Measurements from ENCODE around the gene STXBP4.

Gene STXBP4

DNA sequence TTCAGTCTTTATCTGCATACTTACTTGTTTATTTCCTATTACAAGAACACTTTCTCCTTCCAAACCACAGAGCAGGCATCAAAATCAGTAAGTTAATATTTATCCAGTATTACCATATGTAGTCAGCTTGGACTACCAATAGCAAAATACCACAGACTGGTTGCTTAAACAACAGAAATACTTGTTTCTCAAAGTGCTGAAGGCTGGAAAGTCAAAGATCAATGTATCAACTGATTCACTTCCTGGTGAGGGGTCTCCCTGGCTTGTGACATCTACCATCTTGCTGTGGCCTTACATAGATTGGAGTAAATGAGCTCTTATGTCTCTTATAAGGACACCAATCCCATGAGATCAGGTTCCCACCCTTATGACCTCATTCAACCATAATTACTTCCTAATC lies 2.6 kb downstream of the STXBP4 start:
- DNase-seq = no peak

DNA sequence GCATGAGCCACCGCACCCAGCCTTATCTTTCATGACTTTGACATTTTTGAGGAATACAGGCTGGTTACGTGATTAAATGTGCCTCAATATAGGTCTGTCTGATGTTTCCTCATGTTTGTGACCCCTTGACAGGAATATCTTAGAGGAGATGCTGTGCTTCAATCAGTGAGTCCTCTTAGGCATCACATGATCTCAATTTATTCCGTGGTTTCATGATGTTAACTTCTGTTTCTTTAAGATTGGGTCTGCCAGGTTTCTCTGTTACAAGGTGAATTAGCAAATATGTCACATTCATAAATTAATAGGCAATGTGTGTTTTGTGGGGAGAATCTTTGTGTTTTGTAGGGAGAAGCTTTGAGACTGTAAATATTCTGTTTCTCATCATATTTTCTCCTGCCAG lies 3.3 kb downstream of the STXBP4 start:
- DNase-seq = no peak

DNA sequence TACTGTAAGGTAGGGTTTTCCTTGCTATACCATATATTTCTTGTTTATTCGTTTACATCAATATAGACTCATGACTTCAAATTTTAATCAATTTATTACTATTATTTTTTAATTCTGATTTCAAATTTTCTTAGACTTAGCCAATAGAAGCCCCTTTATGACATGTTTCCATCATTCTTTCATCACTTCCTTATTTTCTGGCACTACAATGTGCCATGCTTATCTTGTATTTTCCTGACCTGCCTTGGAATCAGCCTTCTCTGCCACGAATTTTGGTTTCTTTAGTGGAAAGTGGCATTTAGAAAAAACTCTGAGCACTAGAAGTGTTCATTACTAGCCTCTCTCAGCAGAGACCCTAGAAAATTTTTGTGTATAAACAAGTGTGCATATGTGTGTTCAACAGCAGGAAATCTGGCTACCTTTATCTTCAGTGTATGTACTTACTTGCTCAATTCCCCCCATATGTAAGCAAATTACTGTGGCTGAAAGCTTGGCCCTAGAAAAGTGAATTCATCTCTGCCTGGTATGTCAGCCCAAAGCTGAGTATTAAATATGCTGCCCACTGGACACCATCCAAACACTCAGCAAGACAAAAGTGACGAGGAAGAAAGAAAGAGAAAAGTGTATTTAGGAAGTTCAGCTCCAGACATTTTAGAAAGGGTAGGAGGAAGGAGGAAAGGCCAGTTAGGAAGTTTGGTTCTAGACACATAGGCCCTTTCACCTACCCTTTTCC lies 4.0 kb downstream of the STXBP4 start:
- no peak for DNase-seq

DNA sequence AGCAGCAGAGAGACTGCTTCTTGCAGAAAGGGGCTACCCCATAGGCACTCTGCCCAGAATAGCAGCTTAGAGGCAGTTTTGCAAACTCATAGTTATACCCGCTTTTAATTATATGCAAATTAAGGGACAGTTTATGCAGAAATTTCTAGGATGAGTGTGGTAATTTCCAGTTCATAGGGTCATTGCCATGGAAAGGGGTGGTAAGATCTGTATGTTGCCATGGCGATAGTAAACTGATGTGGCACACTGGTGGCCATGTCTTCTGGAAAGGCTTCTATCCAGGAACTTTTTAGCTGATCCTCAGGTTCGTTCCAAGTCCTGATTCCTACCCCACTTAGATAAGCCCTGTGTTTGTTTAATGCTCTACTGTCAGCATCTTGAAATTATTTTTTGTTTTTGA lies 6.2 kb downstream of the STXBP4 start:
- DNase-seq = no peak

DNA sequence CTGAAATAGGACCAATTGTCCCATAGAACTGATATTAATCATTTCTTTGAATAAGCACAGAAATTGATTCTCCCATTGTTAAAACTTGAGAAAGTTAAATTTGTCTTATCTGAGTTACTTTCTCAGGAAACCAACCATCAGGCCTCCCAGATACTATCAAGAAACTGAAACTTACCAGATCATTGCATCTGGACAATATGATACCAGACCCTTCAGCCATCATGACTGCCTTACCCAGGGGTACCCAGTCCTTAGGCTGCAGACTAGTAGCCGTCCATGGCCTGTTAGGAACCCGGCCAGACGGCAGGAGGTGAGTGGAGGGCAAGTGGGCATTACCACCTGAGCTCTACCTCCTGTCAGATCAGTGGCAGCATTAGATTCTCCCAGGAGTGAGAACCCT lies 7.8 kb downstream of the STXBP4 start:
- DNase-seq = no peak

DNA sequence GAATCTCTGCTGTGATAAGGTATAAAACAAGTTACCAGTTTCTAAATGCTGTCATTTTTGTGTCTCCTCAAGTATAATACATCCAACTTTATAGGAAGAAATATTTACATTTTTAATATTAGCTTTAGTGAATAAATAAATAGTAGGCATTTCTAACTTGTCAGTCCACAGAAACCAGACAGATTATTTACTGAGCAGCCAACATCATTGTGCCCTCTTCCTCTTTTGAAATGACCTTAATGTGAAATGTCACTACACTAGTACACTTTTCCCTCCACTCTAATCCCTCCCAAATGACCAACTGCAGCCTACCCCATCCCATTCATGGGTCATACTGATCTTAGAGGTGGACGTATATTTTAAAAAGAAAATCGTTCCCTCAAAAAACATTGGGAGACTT lies 9.2 kb downstream of the STXBP4 start:
- no peak for DNase-seq

DNA sequence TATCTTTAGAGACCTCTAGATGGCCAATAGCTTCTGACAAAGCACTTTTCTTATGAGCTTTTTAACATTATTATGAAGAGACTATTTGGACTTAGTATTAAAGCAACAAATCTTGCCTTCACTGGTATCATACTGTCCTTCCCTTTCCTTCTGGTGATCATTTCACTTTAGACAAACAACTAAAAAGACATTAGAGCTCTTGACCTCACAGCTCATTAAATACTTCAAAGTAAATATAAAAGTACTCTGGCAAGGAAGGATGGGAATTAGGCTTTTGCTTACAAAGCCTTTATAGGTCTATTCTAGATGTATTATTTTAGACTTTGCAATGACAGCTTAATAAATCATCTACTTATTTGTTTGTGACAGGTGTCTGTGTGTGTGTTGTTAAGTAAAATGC lies 11.1 kb downstream of the STXBP4 start:
- DNase-seq = no peak

DNA sequence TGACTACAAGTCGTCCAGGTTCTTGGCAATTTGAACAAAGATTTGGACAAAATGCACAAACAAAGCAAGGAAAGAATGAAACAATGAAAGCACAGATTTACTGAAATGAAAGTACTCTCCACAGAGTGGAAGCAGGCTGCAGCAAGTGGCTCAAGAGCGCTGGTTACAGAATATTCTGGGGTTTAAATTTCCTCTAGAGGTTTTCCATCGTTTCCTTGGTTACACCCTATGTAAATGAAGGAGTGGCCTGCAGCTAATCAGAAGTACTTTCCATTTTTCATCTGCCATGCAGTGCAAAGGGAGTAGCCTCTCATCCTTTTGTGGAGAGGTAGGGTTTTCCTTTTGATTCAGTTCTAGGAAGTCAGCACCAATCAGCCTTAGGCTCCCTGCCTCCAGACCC lies 11.8 kb downstream of the STXBP4 start:
- no peak for DNase-seq

DNA sequence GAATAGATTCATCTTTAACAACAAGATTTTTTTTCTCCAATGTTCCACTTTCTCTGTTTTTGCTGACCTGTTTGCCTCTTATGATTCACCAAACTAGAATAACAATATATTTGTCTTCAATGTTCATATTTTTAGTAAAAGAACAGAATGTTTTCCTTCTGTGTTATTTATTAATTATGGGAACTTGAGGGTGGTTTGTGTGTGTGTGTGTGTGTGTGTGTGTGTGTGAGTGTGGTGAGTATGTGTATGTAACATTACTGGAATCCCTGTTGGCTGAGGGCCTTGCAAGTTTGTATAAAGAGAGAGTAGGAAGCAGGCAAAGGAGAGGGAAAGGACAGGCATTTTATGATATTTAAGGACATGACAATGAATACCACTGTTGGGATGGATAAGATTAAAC lies 13.8 kb downstream of the STXBP4 start:
- no peak for DNase-seq

DNA sequence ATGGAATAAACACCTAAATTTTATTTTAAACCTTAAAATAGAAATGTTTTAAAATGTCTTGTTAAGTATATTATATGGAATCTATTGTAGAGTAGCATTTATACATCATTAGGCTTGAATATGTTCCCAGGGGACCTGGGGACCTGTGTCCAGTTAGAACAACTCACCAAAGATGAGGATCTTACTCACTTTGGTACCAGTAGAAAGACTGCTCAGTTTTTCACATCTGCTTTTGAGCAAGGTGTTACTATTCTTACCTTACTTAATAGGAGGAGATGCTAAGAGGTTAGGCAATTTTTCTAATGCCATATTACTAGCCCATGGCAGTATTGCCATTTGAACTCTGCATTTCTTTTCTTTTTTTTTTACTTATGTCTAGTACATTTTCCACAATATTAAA lies 14.7 kb downstream of the STXBP4 start:
- DNase-seq = no peak

DNA sequence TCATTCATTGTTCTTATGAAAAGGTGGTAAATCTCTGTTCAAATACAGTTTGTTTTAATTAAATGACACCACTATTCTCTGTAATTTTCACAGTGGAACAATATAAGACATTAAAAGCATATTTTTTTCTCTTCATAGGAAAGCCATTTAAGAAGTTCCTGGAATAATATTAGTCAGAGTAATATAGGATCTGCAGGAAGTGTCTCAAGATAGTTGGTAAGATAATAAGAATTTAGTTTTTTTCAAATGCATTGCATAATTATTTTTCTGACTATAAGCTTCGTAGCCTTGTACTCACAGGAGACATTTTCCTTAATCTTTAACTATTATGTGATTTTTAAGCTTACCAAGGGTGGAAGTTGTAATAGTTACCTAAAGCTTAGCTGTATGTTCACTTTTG lies 16.9 kb downstream of the STXBP4 start:
- no peak for DNase-seq

DNA sequence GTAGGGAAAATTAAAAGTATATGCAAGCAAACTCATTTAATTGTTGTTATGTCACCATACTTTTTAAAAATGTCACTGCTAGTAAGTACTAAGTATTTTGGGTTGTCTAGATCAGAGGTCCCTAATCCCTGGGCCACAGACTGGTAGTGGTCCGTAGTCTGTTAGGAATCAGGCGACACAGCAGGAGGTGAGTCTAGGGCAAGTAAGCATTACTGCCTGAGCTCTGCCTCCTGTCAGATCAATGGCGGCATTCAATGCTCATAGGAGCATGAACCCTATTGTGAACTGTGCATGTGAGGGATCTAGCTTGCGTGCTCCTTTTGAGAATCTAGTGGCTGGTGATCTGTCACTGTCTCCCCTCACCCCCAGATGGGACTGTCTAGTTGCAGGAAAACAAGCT lies 21.6 kb downstream of the STXBP4 start:
- DNase-seq = no peak

DNA sequence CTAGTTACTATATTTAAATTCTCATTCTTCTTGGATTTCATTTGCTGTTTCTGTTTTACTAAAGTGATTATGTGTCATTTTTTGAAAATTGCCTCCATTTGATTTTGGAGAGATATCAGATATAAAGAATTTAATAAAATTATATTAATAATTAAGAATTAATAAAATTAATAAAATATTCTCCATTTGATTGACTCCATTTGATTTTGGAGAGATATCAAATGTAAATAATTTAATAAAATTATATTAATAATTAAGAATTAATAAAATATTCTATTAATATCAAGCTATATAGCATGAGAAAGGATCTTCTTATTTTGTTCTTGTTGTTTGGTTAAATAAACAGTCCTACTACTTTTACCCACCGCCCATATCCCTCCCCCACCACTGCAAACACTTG lies 23.0 kb downstream of the STXBP4 start:
- no peak for DNase-seq

DNA sequence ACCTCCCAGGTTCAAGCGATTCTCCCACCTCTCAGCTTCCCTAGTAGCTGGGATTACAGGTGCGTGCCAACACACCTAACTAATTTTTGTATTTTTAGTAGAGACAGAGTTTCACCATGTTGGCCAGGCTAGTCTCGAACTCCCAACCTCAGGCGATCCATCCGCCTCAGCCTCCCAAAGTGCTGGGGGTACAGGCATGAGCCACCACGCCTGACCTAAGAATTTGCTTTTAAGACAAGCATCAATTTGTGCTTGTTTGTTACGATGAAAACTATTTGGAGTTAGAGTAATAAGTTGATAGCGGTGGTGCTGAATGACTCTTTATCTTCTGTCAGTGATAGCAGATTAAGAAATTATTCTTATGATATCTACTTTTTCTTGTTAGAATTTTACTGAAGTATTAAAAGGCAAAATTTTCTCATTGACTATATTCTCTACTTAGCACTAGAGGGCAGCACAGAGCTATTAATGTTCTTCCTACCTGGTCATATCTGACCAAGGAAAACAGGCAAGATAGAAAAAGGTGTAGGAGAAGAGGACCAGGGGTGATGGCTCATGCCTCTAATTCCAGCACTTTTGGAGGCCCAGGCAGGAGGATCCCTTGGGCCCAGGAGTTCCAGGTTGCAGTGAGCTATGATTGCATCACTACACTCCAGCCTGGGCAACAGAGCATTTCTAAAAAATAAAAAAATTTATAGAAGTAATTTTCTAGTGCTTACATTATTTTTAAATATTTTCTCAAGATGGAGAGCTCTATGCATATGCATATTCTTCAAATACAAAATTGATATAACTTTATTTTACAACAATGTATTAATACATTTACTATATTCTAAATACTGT lies 24.5 kb downstream of the STXBP4 start:
- peak; percentile 36 to 70 for DNase-seq

DNA sequence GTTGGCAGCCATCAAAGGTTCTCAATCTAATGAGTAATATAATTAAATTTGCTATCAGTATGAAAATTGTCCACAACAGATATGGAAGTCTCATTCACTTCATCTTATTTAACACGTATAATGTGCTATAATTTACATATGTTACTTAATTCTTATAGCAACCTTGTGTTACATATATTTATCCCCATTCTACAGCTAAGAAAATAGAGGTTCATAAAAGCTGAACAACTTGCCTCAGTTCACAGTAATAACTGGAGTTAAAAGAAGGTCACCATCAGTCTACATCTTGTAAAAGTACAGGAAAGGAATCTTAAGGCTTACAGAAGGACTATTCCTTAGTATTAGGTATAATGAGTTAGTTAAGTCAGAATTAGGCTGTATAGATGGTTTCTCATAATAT lies 27.9 kb downstream of the STXBP4 start:
- no peak for DNase-seq

DNA sequence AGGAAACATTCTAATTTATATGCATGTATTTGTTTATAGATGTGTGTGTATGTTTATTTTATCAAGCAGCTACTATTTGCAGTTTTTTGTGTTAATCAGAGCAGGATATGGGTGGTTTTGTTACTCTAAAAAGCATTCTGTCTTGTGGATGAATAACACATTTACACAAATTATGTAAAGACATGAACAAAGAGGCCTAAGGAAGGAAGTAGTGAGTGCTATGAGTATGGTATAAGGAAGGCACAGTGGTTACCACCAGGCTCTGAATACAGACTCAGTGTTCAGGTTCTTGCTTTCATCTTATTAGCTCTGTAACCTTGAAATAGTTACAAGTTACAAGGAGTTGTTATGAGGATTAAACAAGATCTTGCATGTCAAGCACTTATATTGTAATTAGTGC lies 33.9 kb downstream of the STXBP4 start:
- no peak for DNase-seq

DNA sequence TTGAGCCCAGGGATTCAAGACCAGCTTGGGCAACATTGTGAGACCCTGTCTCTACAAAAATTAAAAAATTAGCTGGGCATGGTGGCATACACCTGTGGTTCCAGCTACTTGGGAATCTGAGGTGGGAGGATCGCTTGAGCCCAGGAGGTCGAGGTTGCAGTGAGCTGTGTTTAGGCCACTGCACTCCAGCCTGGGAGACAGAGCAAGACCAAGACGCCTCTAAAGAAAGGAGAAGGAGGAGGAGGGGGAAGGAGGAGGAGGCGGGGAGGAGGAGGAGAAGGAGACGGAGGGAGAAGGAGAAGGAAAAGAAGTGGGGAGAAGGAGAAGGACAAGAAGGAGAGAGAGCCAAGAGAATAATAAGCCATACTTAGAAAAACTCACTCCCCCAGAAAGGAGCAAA lies 35.9 kb downstream of the STXBP4 start:
- DNase-seq = no peak

DNA sequence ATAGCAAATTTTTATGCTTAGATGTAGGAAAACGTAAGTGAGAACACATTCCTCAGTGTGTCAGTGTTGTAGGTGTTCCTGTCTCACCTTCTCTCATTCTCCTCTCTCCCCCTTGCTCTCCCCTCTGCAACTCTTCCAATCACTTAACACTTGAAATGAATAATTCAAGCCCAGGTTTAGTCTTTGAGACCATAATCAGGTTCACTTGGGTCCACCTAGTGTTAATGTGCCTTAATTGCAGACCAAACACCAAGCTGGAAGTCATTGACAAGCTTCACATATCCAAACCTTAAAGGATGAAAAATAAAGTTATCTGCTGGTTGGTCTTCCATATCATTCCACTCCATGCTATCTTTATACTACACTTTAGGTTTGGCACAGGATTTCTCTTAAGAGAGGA lies 37.0 kb downstream of the STXBP4 start:
- peak; percentile 14 to 15 for DNase-seq

DNA sequence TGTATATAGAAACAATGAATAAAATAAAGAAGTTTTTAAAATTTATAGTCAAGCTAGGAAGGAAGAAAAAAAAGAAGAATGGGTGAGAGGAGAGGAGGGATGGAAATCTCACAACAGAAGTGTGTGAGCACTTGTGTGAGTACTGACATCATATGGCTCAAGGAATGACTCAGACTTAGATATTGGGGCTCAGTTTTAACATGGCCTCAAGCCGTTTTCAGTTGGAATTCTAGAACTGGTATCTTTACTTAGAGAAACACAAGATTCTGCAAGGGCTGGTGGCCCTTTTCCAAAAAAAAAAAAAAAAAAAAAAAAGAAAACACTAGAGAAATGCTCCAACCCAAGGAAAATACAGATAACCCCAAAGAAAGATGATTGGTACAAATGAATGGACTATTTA lies 55.1 kb downstream of the STXBP4 start:
- DNase-seq = no peak

DNA sequence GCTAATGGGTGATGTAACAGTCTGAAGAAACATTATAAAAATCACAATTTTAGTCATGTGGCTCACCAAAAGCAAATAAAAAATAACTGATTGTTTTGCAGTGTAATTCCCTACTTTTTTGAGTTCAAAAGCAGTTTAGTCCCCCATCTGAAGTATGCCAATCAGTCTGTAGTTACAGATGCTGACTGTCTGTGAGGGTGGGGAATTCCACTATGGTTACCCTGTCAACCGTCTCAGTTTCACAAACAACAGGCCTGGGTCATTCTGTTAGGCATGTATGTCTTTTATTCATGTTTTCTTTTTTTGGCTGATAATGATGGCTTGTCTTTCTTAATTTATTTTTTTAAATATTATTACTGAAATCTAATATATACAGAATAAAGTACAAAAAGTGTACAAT lies 69.3 kb downstream of the STXBP4 start:
- DNase-seq = no peak

DNA sequence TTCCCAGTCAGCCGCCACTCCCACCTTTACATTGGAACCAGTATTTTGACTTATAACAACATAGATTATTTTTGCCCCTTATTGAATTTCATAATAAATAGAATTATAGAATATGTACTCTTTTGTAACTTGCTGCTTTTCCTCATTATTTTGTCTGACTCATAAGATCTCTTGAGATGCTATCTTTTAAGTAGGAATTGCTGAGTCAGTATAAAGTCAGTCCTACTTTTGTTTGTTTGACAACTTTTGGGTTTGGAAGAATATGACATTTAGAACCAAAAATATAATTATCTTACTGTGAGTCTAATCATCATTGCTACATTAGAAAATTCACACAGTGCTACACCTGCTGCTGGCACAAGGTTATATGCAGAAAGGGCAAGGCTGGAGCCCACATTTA lies 69.7 kb downstream of the STXBP4 start:
- DNase-seq = no peak

DNA sequence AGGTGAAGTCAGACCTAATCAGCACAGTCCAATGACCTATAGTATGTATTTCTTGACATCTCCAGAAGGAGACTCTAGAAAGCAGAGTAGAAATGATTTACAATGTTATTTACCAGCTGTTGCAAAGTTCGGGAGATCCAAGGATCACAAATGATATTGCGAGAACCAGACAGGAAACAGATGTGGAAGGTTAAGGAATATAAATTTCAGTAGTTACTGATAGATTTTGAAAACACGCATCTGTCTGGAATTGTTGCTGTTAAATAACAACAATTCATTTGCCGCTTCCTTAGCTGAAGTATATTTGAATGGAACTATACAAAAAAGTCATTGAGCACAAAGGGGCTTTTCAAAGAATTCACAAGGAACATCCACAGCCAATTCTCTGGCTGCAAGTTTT lies 72.0 kb downstream of the STXBP4 start:
- DNase-seq = no peak

DNA sequence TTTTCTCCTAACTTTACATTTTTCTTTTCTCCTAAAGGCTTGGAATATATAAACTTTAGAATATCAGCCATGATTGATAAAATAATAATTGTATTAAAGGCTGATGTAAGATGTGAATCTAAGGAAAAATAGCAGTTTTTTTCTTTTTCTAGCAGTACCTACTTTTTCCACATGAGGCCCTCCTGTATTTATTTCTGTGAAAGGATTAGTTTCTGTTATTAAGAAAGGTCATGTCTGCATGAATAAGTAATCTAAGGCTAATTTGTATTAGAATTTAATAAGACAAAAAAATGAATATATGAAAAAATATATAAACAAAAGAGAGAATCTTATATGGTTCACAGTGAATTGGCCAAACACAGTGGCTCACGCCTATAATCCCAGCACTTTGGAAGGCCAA lies 85.3 kb downstream of the STXBP4 start:
- peak in 1 of 2 experiments; percentile 30 for DNase-seq

DNA sequence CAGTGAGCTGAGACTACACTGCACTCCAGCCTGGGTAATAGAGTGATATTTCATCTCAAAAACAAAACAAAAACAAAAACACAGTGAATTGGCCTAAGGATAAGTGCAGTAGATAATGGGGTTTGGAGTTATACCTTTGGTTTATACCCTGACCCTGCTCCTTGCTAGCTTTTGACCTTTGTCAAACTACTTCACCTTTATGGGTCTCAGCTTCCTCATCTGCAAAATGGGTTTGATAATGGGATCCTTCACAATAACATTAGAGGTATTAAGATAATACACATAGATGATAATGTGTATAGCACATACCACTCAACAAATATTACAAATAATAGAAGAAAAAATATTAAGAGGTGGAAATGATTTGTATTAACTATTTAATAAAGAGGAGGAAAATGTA lies 85.9 kb downstream of the STXBP4 start:
- no peak for DNase-seq

DNA sequence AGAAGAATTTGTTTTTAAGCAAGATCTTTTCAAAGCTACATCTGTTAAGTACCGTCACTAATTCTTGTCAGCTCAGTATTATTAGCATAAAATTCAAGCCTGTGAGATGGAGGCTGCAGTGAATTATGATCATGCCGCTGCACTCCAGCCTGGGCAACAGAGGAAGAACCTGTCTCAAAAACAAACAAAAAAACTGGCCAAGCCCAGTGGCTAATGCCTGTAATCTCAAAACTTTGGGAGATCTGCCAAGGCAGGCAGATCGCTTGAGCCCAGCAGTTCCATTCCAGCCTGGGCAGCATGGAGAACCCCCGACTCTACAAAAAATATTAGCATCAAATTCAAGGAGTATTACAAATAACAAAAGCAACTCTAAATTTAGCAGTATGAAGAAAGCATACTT lies 88.0 kb downstream of the STXBP4 start:
- DNase-seq = peak in 1 of 2 experiments; percentile 3
